Suprapubic skin (tissue), 4 donors: ENCODE data around the gene ZNF296. TPM values are rescaled to one million over a fixed set of nuclear protein-coding genes. Genes with fewer than 3 reads are reported as not detected.

Experiments
- DNase-seq, 2 donors: peaks; one replicate each; pipeline ENCODE4 v3.0.0-alpha.2; 2019; ENCODE audit warnings: low spot score in 2 of 2
- H3K27ac ChIP-seq: fragments of 200-600 bp; sonication (generic); one replicate; pipeline ENCODE4 v1.5.1; 2019
- H3K27me3 ChIP-seq: fragments of 200-600 bp; sonication (generic); one replicate; pipeline ENCODE4 v1.5.1; 2019
- H3K36me3 ChIP-seq: fragments of 200-600 bp; sonication (generic); one replicate; pipeline ENCODE4 v1.5.1; 2019
- H3K4me1 ChIP-seq: fragments of 200-600 bp; sonication (generic); one replicate; pipeline ENCODE4 v1.5.1; 2019
- H3K4me3 ChIP-seq: fragments of 200-600 bp; sonication (generic); one replicate; pipeline ENCODE4 v1.5.1; 2019; ENCODE audit warnings: mild to moderate bottlenecking
- H3K9me3 ChIP-seq: fragments of 200-600 bp; sonication (generic); one replicate; pipeline ENCODE4 v1.5.1; 2019
- EP300 ChIP-seq: sonication (generic); formaldehyde crosslinking; IDR thresholded peaks from one replicate; pipeline ENCODE4 v1.6.1; 2017; ENCODE audit warnings: antibody characterized with exemption
- POLR2A ChIP-seq, 2 donors: fragments of 450-650 bp; IDR thresholded peaks; one replicate each; pipeline ENCODE4 v1.6.1; 2017; ENCODE audit warnings: antibody characterized with exemption in 2 of 2, mild to moderate bottlenecking in 2 of 2, moderate library complexity in 2 of 2
- POLR2AphosphoS5 ChIP-seq, 3 donors: sonication (generic); formaldehyde crosslinking; IDR thresholded peaks; one replicate each; pipeline ENCODE4 v1.6.1; 2017; ENCODE audit warnings: antibody characterized with exemption in 3 of 3
- WGBS: methylation state at CpG from one replicate; pipeline ENCODE4 v1.1.5; 2018; 5-methylcytosine and 5-hydroxymethylcytosine counted together
- total RNA-seq, 4 donors: library from RNA; depleted of rRNA; stranded (reverse); fragments of >200 nt; gene quantifications; one replicate each; pipeline ENCODE4 v1.1.0, GENCODE V29; 2016
- TF ChIP-seq, protein P1 (sequence below), 2 donors: fragments of 200-600 bp in 1 of 2; fragments of 450-650 bp in 1 of 2; sonication (generic) in 1 of 2; IDR thresholded peaks; one replicate each; pipeline ENCODE4 v1.5.1; 2016 to 2019; ENCODE audit warnings: antibody characterized with exemption in 2 of 2, mild to moderate bottlenecking in 1 of 2, moderate library complexity in 1 of 2

Gene ZNF296
- total RNA-seq, 4 donors from 2014 or later, result 4.3 to 5.8 (median 4.9) TPM

DNA sequence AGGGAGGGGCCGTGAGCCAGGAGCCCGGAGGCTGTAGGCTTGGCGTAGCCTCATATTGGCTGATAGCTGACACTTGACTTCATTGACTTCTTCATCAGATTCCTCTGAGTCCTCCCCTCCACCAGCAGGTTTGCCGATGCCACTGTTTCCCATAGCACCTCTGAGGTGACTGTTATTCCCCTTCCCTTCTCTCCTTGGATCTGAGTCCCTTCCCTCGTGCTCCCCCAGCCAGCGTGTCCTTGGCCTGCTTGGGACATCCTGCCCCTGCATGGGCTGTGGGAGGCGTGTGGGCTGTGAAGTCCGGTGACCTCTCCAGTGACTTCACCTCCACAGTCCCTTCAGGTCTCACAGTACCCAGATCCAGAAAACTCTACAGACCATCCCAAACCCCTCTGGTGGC, 25.5 kb upstream of the ZNF296 start:
- H3K27ac ChIP-seq, result no peak overlapping the region
- no peaks in the 10 kb centered on the region for H3K9me3 ChIP-seq
- TF ChIP-seq EP300, result no peak
- no peak for TF ChIP-seq POLR2AphosphoS5 (IDR thresholded peaks at IDR 0.05)
- no peak for TF ChIP-seq POLR2A (IDR thresholded peaks at IDR 0.05)
- TF ChIP-seq, protein P1, sequence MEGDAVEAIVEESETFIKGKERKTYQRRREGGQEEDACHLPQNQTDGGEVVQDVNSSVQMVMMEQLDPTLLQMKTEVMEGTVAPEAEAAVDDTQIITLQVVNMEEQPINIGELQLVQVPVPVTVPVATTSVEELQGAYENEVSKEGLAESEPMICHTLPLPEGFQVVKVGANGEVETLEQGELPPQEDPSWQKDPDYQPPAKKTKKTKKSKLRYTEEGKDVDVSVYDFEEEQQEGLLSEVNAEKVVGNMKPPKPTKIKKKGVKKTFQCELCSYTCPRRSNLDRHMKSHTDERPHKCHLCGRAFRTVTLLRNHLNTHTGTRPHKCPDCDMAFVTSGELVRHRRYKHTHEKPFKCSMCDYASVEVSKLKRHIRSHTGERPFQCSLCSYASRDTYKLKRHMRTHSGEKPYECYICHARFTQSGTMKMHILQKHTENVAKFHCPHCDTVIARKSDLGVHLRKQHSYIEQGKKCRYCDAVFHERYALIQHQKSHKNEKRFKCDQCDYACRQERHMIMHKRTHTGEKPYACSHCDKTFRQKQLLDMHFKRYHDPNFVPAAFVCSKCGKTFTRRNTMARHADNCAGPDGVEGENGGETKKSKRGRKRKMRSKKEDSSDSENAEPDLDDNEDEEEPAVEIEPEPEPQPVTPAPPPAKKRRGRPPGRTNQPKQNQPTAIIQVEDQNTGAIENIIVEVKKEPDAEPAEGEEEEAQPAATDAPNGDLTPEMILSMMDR (IDR thresholded peaks at IDR 0.05), result no peak
- H3K4me3 ChIP-seq, result no peak overlapping the region
- H3K27me3 ChIP-seq, result no peaks in the 10 kb centered on the region
- DNase-seq, result no peak
- H3K36me3 ChIP-seq, result no peaks in the 10 kb centered on the region
- H3K4me1 ChIP-seq, result peaks cover 75% of the 10 kb centered on the region
- WGBS, result 59% methylated on average over 8 of the region's 8 CpGs

DNA sequence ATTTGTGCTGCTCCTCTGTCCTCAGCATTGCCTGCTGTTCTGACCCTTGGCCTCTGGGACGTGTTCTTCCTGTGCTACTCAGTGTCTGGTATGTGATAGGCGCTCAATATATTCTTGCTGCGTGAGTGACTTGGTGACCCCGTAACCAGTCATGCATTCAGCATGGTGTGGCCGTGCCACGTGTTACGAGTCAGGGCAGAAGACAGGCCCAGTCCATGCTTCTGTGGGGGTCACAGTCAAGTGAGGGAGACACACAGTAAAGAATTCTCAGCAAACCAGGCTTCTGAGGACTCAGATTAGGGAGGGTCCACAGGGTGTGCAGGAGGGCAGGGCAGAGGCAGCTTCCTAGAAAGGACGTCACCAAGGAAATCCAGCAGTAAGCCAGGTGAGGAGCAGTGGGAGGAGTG, 24.6 kb upstream of the ZNF296 start:
- H3K27ac ChIP-seq, result peak overlapping the region; percentile 47

DNA sequence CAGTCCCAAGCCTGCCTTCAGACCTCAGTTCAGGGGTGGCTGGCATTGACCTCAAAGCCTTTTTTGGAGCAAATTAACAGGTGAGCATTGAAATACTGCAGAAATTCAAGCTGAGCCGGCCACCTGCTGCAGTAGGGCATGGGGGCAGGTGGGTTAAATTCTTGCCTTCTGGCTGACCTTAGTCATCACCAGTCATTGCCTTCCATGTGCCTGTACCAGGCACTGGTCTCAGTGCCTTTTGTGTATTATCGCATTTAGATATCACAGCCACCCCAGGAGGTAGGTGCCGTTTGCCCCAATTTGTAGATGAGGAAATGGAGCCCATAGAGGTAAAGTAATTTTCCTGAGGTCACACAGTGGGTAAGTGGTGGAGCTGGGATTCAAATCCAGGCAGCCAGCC, 23.9 kb upstream of the ZNF296 start:
- H3K36me3 ChIP-seq, result no peaks in the 10 kb centered on the region
- no peaks in the 10 kb centered on the region for H3K9me3 ChIP-seq
- WGBS, result 74% methylated on average over 3 of the region's 3 CpGs
- H3K27ac ChIP-seq, result peak overlapping the region; percentile 47
- DNase-seq, result no peak
- TF ChIP-seq, protein P1 (IDR thresholded peaks at IDR 0.05), result no peak
- no peak for TF ChIP-seq EP300
- H3K4me3 ChIP-seq, result no peak overlapping the region
- H3K27me3 ChIP-seq, result no peaks in the 10 kb centered on the region
- peaks cover 90% of the 10 kb centered on the region for H3K4me1 ChIP-seq

More for the DNA sequence above, 24.6 kb upstream of the ZNF296 start:
- 68% methylated on average over 7 of the region's 8 CpGs for WGBS
- Histone ChIP-seq H3K4me3 (no peak overlapping the region), H3K27me3 (no peaks in the 10 kb centered on the region), H3K4me1 (peaks cover 84% of the 10 kb centered on the region), H3K9me3 (no peaks in the 10 kb centered on the region), H3K36me3 (no peaks in the 10 kb centered on the region)
- TF ChIP-seq POLR2AphosphoS5 (IDR thresholded peaks at IDR 0.05), result no peak
- TF ChIP-seq, protein P1 (IDR thresholded peaks at IDR 0.05), result no peak
- no peak for TF ChIP-seq EP300
- TF ChIP-seq POLR2A (IDR thresholded peaks at IDR 0.05), result no peak
- DNase-seq, result no peak

DNA sequence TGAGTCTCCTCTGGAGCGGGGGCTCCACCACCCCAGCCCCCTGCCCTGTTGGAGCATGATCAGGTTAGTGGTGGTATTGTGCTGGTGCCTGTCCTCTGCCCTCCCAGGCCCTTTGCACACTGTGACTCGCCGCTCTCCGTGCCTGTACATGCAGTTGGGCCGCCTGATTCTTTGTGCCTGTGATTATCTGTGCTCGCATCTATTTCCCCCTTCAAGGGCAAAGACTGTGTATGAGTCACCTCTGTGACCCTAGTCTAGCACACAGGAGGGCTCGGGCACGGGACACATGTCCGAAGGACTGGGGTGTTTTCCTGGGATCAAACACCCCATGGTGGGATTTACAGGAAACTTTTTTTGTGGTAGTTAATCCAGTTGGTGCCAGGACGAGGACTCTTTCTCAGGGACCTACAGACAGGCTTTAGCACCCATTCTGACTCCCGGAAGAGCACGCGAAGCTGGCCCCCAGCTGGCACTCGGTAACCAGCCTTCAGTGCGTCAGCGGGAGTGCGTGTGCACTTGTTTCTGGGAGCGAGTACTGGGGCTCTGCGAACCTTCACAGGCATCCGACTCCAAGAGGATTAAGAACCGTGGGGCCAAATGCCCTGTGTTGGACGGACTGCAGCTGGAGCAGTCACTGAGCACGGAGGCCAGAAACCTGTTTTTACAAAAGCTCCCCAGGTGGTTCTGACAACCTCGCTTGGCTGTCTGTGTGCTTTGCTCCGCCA, 23.4 kb upstream of the ZNF296 start:
- no peak overlapping the region for H3K4me3 ChIP-seq
- peak overlapping the region; percentile 76 for H3K27ac ChIP-seq
- 74% methylated on average over 11 of the region's 25 CpGs for WGBS
- TF ChIP-seq, protein P1 (IDR thresholded peaks at IDR 0.05), result no peak
- no peak for TF ChIP-seq POLR2AphosphoS5 (IDR thresholded peaks at IDR 0.05)
- no peak for TF ChIP-seq POLR2A (IDR thresholded peaks at IDR 0.05)
- no peak for TF ChIP-seq EP300
- no peaks in the 10 kb centered on the region for H3K36me3 ChIP-seq
- H3K4me1 ChIP-seq, result peaks cover 94% of the 10 kb centered on the region
- DNase-seq, result no peak
- no peaks in the 10 kb centered on the region for H3K27me3 ChIP-seq
- no peaks in the 10 kb centered on the region for H3K9me3 ChIP-seq

DNA sequence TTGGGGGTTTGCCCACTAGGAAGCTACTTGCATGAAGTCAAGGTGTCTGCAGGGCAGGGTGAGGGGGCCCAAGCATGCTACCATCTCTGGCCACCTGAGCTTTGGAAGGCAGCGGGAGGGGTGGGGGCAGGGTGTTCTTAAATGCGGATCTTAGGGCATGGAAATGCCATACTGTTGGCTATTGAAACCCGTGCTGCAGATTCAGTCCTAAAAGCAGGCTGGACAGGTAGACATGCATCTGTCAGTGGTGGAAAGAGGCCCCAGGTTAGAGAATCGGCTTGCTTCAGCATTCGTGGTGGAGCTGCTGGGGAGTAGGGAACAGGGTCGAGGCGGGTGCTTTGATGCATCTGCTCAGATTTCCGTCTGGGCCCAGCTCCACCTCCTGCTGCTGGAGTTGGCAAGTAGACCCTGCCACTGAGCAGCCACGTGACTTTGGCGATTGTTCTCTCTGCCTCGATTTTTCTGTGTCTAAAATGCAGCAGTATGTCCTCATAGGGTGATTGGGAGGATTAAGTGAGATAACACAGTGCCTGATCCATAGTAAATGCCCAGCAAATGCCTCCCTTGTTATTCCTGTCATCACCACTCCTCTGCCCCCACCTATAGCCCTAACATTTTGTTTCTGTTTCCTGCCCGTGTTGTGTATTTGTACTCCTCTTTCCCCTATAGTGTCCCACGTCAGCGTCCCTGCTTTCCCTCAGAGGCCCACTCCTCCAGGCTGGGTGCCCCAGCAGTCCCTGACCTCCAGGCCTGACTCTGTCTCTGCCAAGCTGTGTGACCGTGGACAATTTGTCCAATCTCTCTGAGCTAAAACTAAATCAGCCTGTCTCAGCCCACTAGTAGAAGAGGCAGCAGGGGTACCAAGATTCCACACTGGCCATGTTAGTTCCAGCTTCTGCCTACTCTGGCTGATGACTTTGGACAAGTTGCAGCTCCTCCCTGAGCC, 22.5 kb upstream of the ZNF296 start:
- TF ChIP-seq EP300, result no peak
- TF ChIP-seq POLR2A (IDR thresholded peaks at IDR 0.05), result no peak
- TF ChIP-seq, protein P1 (IDR thresholded peaks at IDR 0.05), result no peak
- no peak for TF ChIP-seq POLR2AphosphoS5 (IDR thresholded peaks at IDR 0.05)
- H3K4me1 ChIP-seq, result peaks cover 94% of the 10 kb centered on the region
- no peaks in the 10 kb centered on the region for H3K9me3 ChIP-seq
- H3K36me3 ChIP-seq, result no peaks in the 10 kb centered on the region
- WGBS, result 36% methylated on average over 15 of the region's 15 CpGs
- no peaks in the 10 kb centered on the region for H3K27me3 ChIP-seq
- peak overlapping the region; percentile 76 for H3K27ac ChIP-seq
- H3K4me3 ChIP-seq, result peak overlapping the region; percentile 6
- DNase-seq, result no peak
